ENCODE results near the gene ARFGEF3. TPM values are rescaled to one million over a fixed set of nuclear protein-coding genes. Genes with fewer than 3 reads are reported as not detected.
"Not testable (repeated sequence)": the region's sequence is repeated elsewhere in the genome, so short reads cannot be mapped to it uniquely, and the experiment has no call there.

Gene ARFGEF3
- total and polyA plus RNA-seq, 2 experiments from 2014 or later: 5.8 to 24.6 TPM

DNA sequence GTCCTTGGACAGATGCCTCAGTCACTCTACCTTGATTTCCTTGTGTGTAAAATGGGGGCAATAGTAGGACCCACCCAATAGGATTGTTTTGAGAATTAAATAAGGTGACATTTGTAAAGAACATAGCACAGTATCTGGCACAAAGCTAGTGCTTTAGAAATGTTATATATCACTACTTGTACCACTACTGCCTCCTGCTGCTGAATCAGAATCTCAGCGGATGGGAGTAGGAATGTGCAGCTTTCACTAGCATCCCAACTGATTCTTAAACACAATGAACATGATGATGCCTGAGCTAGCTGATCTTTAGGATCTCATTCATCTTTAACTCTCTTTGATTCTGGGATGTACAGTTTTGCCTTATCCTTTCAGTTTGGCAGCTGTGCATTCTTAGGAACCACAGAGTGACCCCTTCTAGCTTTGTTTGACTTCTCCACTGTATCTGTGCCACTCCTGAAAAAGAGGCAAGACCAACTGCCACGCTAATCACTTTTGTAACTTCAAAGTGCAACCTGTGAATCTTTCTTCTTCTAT lies 49.4 kb downstream of the ARFGEF3 start (continued):
- TF ChIP-seq, protein P1, sequence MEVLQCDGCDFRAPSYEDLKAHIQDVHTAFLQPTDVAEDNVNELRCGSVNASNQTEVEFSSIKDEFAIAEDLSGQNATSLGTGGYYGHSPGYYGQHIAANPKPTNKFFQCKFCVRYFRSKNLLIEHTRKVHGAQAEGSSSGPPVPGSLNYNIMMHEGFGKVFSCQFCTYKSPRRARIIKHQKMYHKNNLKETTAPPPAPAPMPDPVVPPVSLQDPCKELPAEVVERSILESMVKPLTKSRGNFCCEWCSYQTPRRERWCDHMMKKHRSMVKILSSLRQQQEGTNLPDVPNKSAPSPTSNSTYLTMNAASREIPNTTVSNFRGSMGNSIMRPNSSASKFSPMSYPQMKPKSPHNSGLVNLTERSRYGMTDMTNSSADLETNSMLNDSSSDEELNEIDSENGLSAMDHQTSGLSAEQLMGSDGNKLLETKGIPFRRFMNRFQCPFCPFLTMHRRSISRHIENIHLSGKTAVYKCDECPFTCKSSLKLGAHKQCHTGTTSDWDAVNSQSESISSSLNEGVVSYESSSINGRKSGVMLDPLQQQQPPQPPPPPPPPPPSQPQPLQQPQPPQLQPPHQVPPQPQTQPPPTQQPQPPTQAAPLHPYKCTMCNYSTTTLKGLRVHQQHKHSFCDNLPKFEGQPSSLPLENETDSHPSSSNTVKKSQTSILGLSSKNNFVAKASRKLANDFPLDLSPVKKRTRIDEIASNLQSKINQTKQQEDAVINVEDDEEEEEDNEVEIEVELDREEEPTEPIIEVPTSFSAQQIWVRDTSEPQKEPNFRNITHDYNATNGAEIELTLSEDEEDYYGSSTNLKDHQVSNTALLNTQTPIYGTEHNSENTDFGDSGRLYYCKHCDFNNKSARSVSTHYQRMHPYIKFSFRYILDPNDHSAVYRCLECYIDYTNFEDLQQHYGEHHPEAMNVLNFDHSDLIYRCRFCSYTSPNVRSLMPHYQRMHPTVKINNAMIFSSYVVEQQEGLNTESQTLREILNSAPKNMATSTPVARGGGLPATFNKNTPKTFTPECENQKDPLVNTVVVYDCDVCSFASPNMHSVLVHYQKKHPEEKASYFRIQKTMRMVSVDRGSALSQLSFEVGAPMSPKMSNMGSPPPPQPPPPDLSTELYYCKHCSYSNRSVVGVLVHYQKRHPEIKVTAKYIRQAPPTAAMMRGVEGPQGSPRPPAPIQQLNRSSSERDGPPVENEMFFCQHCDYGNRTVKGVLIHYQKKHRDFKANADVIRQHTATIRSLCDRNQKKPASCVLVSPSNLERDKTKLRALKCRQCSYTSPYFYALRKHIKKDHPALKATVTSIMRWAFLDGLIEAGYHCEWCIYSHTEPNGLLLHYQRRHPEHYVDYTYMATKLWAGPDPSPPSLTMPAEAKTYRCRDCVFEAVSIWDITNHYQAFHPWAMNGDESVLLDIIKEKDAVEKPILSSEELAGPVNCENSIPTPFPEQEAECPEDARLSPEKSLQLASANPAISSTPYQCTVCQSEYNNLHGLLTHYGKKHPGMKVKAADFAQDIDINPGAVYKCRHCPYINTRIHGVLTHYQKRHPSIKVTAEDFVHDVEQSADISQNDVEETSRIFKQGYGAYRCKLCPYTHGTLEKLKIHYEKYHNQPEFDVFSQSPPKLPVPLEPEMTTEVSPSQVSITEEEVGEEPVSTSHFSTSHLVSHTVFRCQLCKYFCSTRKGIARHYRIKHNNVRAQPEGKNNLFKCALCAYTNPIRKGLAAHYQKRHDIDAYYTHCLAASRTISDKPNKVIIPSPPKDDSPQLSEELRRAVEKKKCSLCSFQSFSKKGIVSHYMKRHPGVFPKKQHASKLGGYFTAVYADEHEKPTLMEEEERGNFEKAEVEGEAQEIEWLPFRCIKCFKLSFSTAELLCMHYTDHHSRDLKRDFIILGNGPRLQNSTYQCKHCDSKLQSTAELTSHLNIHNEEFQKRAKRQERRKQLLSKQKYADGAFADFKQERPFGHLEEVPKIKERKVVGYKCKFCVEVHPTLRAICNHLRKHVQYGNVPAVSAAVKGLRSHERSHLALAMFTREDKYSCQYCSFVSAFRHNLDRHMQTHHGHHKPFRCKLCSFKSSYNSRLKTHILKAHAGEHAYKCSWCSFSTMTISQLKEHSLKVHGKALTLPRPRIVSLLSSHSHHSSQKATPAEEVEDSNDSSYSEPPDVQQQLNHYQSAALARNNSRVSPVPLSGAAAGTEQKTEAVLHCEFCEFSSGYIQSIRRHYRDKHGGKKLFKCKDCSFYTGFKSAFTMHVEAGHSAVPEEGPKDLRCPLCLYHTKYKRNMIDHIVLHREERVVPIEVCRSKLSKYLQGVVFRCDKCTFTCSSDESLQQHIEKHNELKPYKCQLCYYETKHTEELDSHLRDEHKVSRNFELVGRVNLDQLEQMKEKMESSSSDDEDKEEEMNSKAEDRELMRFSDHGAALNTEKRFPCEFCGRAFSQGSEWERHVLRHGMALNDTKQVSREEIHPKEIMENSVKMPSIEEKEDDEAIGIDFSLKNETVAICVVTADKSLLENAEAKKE (CRISPR knock-in tag; IDR thresholded peaks at IDR 0.05): no peak
- peak; percentile 71 to 75 for TF ChIP-seq CTCF (conservative IDR thresholded peaks at IDR 0.05; ENCODE audit: low read depth in 2 of 2)

GRCh38 chr6:138211601-138212000 lies 49.9 kb downstream of the ARFGEF3 start:
- Histone ChIP-seq H3K4me2 (no peak overlapping the region), H3F3A (replicated peaks; ENCODE audit: low read depth) (no peaks in the 10 kb centered on the region), H3K27ac (ENCODE audit: low read depth) (no peak overlapping the region), H3K4me1 (ENCODE audit: insufficient read depth) (no peaks in the 10 kb centered on the region), H3K27me3 (ENCODE audit: insufficient read depth) (no peaks in the 10 kb centered on the region), H4K20me1 (replicated peaks; ENCODE audit: insufficient read depth) (no peaks in the 10 kb centered on the region), H3K36me3 (ENCODE audit: insufficient read depth) (no peaks in the 10 kb centered on the region), H3K9me2 (ENCODE audit: insufficient read depth) (no peaks in the 10 kb centered on the region), H3K4me3 (no peak overlapping the region), H2AFZ (no peak overlapping the region), H3K79me2 (replicated peaks; ENCODE audit: insufficient read depth) (no peaks in the 10 kb centered on the region)
- TF ChIP-seq NANOG (IDR thresholded peaks at IDR 0.05; ENCODE audit: borderline replicate concordance): no peak
- TF ChIP-seq STAT1 (IDR thresholded peaks at IDR 0.05; ENCODE audit: unreplicated experiment): no peak
- H3K36me3 Mint-ChIP-seq (ENCODE audit: low read depth): no peaks in the 10 kb centered on the region
- peaks cover 18% of the 10 kb centered on the region for H3K4me1 Mint-ChIP-seq
- H3K4me3 Mint-ChIP-seq: no peak overlapping the region
- ATAC-seq (no peak), DNase-seq (ENCODE audit: low spot score) (no peak)
- H3K27me3 Mint-ChIP-seq (ENCODE audit: insufficient read depth, low read depth, poor library complexity): peaks cover 3% of the 10 kb centered on the region
- H3K9me3 Mint-ChIP-seq: no peaks in the 10 kb centered on the region
- no peak overlapping the region for H3K27ac Mint-ChIP-seq

- H3K36me3 ChIP-seq (ENCODE audit: insufficient read depth); H3K36me3 Mint-ChIP-seq (ENCODE audit: low read depth); H3K4me1 ChIP-seq (ENCODE audit: insufficient read depth); H2AFZ ChIP-seq; H3K27me3 Mint-ChIP-seq (ENCODE audit: insufficient read depth, low read depth, poor library complexity); ATAC-seq; H3K4me3 ChIP-seq; H3K27ac ChIP-seq (ENCODE audit: low read depth); H3F3A ChIP-seq (replicated peaks; ENCODE audit: low read depth); H3K27me3 ChIP-seq (ENCODE audit: insufficient read depth); H3K9me3 Mint-ChIP-seq; H3K9me2 ChIP-seq (ENCODE audit: insufficient read depth); H3K4me1 Mint-ChIP-seq; H3K4me2 ChIP-seq; H4K20me1 ChIP-seq (replicated peaks; ENCODE audit: insufficient read depth); H3K27ac Mint-ChIP-seq; H3K79me2 ChIP-seq (replicated peaks; ENCODE audit: insufficient read depth); DNase-seq (ENCODE audit: low spot score); H3K4me3 Mint-ChIP-seq: not testable (repeated sequence)
Measured at GRCh38 chr6:138212530-138212929, 50.8 kb downstream of the ARFGEF3 start.
